Hepatocyte (in vitro differentiated cells): ENCODE results near the gene GMPR. TPM values are rescaled to one million over a fixed set of nuclear protein-coding genes. Genes with fewer than 3 reads are reported as not detected.

ENCODE experiments used
- DNase-seq: peaks from one replicate; pipeline ENCODE4 v3.0.0-alpha.2; 2016; ENCODE audit warnings: low spot score
- H2AFZ ChIP-seq: fragments of 200-600 bp; sonication (generic); 2 replicates; pipeline ENCODE4 v1.6.0; 2016; ENCODE audit warnings: antibody characterized with exemption, mild to moderate bottlenecking
- H3K27ac ChIP-seq: fragments of 200-600 bp; sonication (generic); 2 replicates; pipeline ENCODE4 v1.5.1; 2016; ENCODE audit warnings: mild to moderate bottlenecking
- H3K27me3 ChIP-seq: fragments of 200-600 bp; sonication (generic); 2 replicates; pipeline ENCODE4 v1.6.1; 2016
- H3K36me3 ChIP-seq: fragments of 200-600 bp; sonication (generic); replicated peaks from 2 replicates; pipeline ENCODE4 v1.5.1; 2016; ENCODE audit warnings: low read depth; ENCODE audit not compliant: insufficient read depth
- H3K4me1 ChIP-seq: fragments of 200-600 bp; sonication (generic); 2 replicates; pipeline ENCODE4 v1.5.1; 2016; ENCODE audit warnings: mild to moderate bottlenecking, moderate library complexity; ENCODE audit not compliant: insufficient read depth
- H3K4me2 ChIP-seq: fragments of 200-600 bp; sonication (generic); 2 replicates; pipeline ENCODE4 v1.6.0; 2016
- H3K4me3 ChIP-seq: fragments of 200-600 bp; sonication (generic); 2 replicates; pipeline ENCODE4 v1.5.1; 2016; ENCODE audit warnings: mild to moderate bottlenecking
- H3K79me2 ChIP-seq: fragments of 200-600 bp; sonication (generic); 2 replicates; pipeline ENCODE4 v1.6.0; 2017; ENCODE audit warnings: mild to moderate bottlenecking
- H3K9me2 ChIP-seq: fragments of 200-600 bp; sonication (generic); replicated peaks from 2 replicates; pipeline ENCODE4 v1.6.0; 2017; ENCODE audit warnings: mild to moderate bottlenecking; ENCODE audit not compliant: insufficient read depth
- H3K9me3 ChIP-seq: fragments of 200-600 bp; sonication (generic); 2 replicates; pipeline ENCODE4 v1.5.1; 2016; ENCODE audit warnings: low read depth, mild to moderate bottlenecking
- H4K20me1 ChIP-seq: fragments of 200-600 bp; sonication (generic); 2 replicates; pipeline ENCODE4 v1.6.0; 2016; ENCODE audit warnings: mild to moderate bottlenecking; ENCODE audit not compliant: insufficient read depth, poor library complexity, severe bottlenecking
- CTCF ChIP-seq: fragments of 200-600 bp; sonication (generic); IDR thresholded peaks from 2 replicates; pipeline ENCODE4 v1.5.1; 2016; ENCODE audit warnings: antibody characterized with exemption, mild to moderate bottlenecking; ENCODE audit not compliant: poor library complexity
- EZH2 ChIP-seq: fragments of 200-600 bp; sonication (generic); IDR thresholded peaks from 2 replicates; pipeline ENCODE4 v1.6.1; 2016; ENCODE audit warnings: antibody characterized with exemption, mild to moderate bottlenecking, borderline replicate concordance
- EZH2phosphoT487 ChIP-seq: fragments of 200-600 bp; sonication (generic); IDR thresholded peaks from one replicate; pipeline ENCODE4 v1.6.1; 2018; ENCODE audit warnings: antibody characterized with exemption, mild to moderate bottlenecking, low read depth, moderate library complexity; ENCODE audit not compliant: unreplicated experiment, severe bottlenecking
- WGBS: methylation state at CpG from one replicate; pipeline ENCODE4 v1.1.6; 2016; ENCODE audit warnings: low lambda C conversion rate; ENCODE audit errors: missing lambda C conversion rate; 5-methylcytosine and 5-hydroxymethylcytosine counted together
- polyA plus RNA-seq: library from polyadenylated mRNA; unstranded; fragments of >200 nt; fragmentation: Nextera tagmentation; extraction: Ambion mirVana; gene quantifications from 2 replicates; pipeline ENCODE4 v1.2.1, GENCODE V29; 2016
- total RNA-seq: library from RNA; depleted of rRNA; stranded (reverse); fragments of >200 nt; gene quantifications from 2 replicates; pipeline ENCODE4 v1.2.3, GENCODE V29; 2014

Gene GMPR
- total and polyA plus RNA-seq, 2 experiments from 2014 or later, result 6.1 to 16.5 TPM

- Histone ChIP-seq H3K9me3 (no peaks in the 10 kb centered on the region), H3K4me1 (peaks cover 19% of the 10 kb centered on the region), H3K4me2 (peak overlapping the region; percentile 57), H3K4me3 (no peak overlapping the region), H3K27ac (peak overlapping the region; percentile 79), H4K20me1 (peaks cover 2% of the 10 kb centered on the region), H3K27me3 (no peaks in the 10 kb centered on the region), H3K36me3 (no peaks in the 10 kb centered on the region), H3K9me2 (no peaks in the 10 kb centered on the region), H3K79me2 (no peaks in the 10 kb centered on the region), H2AFZ (no peak overlapping the region)
- WGBS, result 98% methylated on average over 8 of the region's 8 CpGs
- TF ChIP-seq CTCF, result no peak
- no peak for TF ChIP-seq EZH2
- TF ChIP-seq EZH2phosphoT487, result no peak
- DNase-seq, result no peak
These were observed 80.8 kb downstream of the GMPR start for GRCh38 chr6:16318953-16319720.

GRCh38 chr6:16319813-16320532, 81.6 kb downstream of the GMPR start:
- Histone ChIP-seq H4K20me1 (peaks cover 2% of the 10 kb centered on the region), H3K27me3 (no peaks in the 10 kb centered on the region), H3K4me2 (peak overlapping the region; percentile 57), H3K9me2 (no peaks in the 10 kb centered on the region), H3K27ac (peak overlapping the region; percentile 79), H3K4me1 (peaks cover 19% of the 10 kb centered on the region), H3K36me3 (no peaks in the 10 kb centered on the region), H3K79me2 (no peaks in the 10 kb centered on the region), H3K4me3 (no peak overlapping the region), H3K9me3 (no peaks in the 10 kb centered on the region), H2AFZ (no peak overlapping the region)
- peak; percentile 72 for DNase-seq
- WGBS, result 47% methylated on average over 16 of the region's 16 CpGs
- TF ChIP-seq CTCF, result no peak
- TF ChIP-seq EZH2phosphoT487, result no peak
- no peak for TF ChIP-seq EZH2

- H3K4me3 ChIP-seq, result no peak overlapping the region
- H4K20me1 ChIP-seq, result peaks cover 2% of the 10 kb centered on the region
- TF ChIP-seq EZH2phosphoT487 (no peak), CTCF (no peak), EZH2 (no peak)
- peaks cover 19% of the 10 kb centered on the region for H3K4me1 ChIP-seq
- no peaks in the 10 kb centered on the region for H3K9me3 ChIP-seq
- H2AFZ ChIP-seq, result no peak overlapping the region
- H3K79me2 ChIP-seq, result no peaks in the 10 kb centered on the region
- no peaks in the 10 kb centered on the region for H3K9me2 ChIP-seq
- H3K4me2 ChIP-seq, result peak overlapping the region; percentile 57
- no peaks in the 10 kb centered on the region for H3K27me3 ChIP-seq
- DNase-seq, result peak; percentile 34
- 84% methylated on average over 21 of the region's 21 CpGs for WGBS
- no peaks in the 10 kb centered on the region for H3K36me3 ChIP-seq
- H3K27ac ChIP-seq, result peak overlapping the region; percentile 79
These were observed 82.3 kb downstream of the GMPR start for GRCh38 chr6:16320533-16321340.
